ENCODE measurements around the gene SYTL2. TPM values are rescaled to one million over a fixed set of nuclear protein-coding genes. Genes with fewer than 3 reads are reported as not detected.

SYTL2 gene
- total RNA-seq, 2 donors from 2014 or later = 1.7 to 3.4 TPM

GRCh38 chr11:85774256-85775101, 36.5 kb downstream of the SYTL2 start:
- no peak for TF ChIP-seq CTCF (conservative IDR thresholded peaks at IDR 0.05)
- H3K9ac ChIP-seq (ENCODE audit: extremely low read depth, low read length, poor library complexity, severe bottlenecking) = no peak overlapping the region
- H3K9me3 ChIP-seq (ENCODE audit: control insufficient read depth, low read length) = peaks cover 2% of the 10 kb centered on the region
- no peaks in the 10 kb centered on the region for H3K36me3 ChIP-seq (ENCODE audit: control insufficient read depth, insufficient read depth, low read length)
- H3K27ac ChIP-seq (ENCODE audit: low read depth, low read length) = no peak overlapping the region
- H3K4me1 ChIP-seq (ENCODE audit: control insufficient read depth, insufficient read depth, low read length) = no peaks in the 10 kb centered on the region
- Mint-ChIP-seq H3K27me3 (ENCODE audit: insufficient read depth) (peaks cover 2% of the 10 kb centered on the region), H3K36me3 (ENCODE audit: low read depth) (no peaks in the 10 kb centered on the region), H3K9me3 (peaks cover 4% of the 10 kb centered on the region), H3K4me3 (no peak overlapping the region), H3K4me1 (peaks cover 3% of the 10 kb centered on the region), H3K27ac (no peak overlapping the region)
- DNase-seq = no peak
- 84 to 100% methylated on average over 2 to 3 of the region's 4 CpGs for WGBS, 2 experiments (ENCODE audit: insufficient coverage in 1 of 2, insufficient read length in 1 of 2)
- H3K4me3 ChIP-seq (ENCODE audit: low read length) = no peak overlapping the region
- H3K27me3 ChIP-seq (ENCODE audit: control insufficient read depth, insufficient read depth, low read length, poor library complexity, severe bottlenecking) = no peaks in the 10 kb centered on the region

- H3K4me1 Mint-ChIP-seq = peaks cover 2% of the 10 kb centered on the region
- Histone ChIP-seq H3K9ac (ENCODE audit: extremely low read depth, low read length, poor library complexity, severe bottlenecking) (no peak overlapping the region), H3K9me3 (ENCODE audit: control insufficient read depth, low read length) (peaks cover 10% of the 10 kb centered on the region), H3K4me1 (ENCODE audit: control insufficient read depth, insufficient read depth, low read length) (no peaks in the 10 kb centered on the region), H3K4me3 (ENCODE audit: low read length) (no peak overlapping the region), H3K27me3 (ENCODE audit: control insufficient read depth, insufficient read depth, low read length, poor library complexity, severe bottlenecking) (no peaks in the 10 kb centered on the region), H3K27ac (ENCODE audit: low read depth, low read length) (no peak overlapping the region), H3K36me3 (ENCODE audit: control insufficient read depth, insufficient read depth, low read length) (no peaks in the 10 kb centered on the region)
- H3K27me3 Mint-ChIP-seq (ENCODE audit: insufficient read depth) = peaks cover 7% of the 10 kb centered on the region
- H3K36me3 Mint-ChIP-seq (ENCODE audit: low read depth) = no peaks in the 10 kb centered on the region
- no peak overlapping the region for H3K27ac Mint-ChIP-seq
- TF ChIP-seq CTCF (conservative IDR thresholded peaks at IDR 0.05) = no peak
- H3K9me3 Mint-ChIP-seq = peaks cover 12% of the 10 kb centered on the region
- DNase-seq = no peak
- no peak overlapping the region for H3K4me3 Mint-ChIP-seq
These were observed 38.2 kb downstream of the SYTL2 start for GRCh38 chr11:85772695-85773094.

GRCh38 chr11:85771568-85771967, 39.4 kb downstream of the SYTL2 start:
- H3K36me3 Mint-ChIP-seq (ENCODE audit: low read depth) = no peaks in the 10 kb centered on the region
- H3K27ac Mint-ChIP-seq = no peak overlapping the region

More at GRCh38 chr11:85771568-85771967, 39.4 kb downstream of the SYTL2 start:
- Mint-ChIP-seq H3K4me3 (no peak overlapping the region), H3K9me3 (peaks cover 12% of the 10 kb centered on the region), H3K4me1 (peaks cover 2% of the 10 kb centered on the region), H3K27me3 (ENCODE audit: insufficient read depth) (peaks cover 7% of the 10 kb centered on the region)
- H3K27ac ChIP-seq (ENCODE audit: low read depth, low read length) = no peak overlapping the region
- no peaks in the 10 kb centered on the region for H3K36me3 ChIP-seq (ENCODE audit: control insufficient read depth, insufficient read depth, low read length)
- H3K9me3 ChIP-seq (ENCODE audit: control insufficient read depth, low read length) = peaks cover 10% of the 10 kb centered on the region
- no peak for TF ChIP-seq CTCF (conservative IDR thresholded peaks at IDR 0.05)
- WGBS, 2 experiments (ENCODE audit: insufficient coverage in 1 of 2, insufficient read length in 1 of 2) = 93 to 100% methylated on average over 2 to 3 of the region's 3 CpGs
- no peaks in the 10 kb centered on the region for H3K27me3 ChIP-seq (ENCODE audit: control insufficient read depth, insufficient read depth, low read length, poor library complexity, severe bottlenecking)
- no peak for DNase-seq
- H3K9ac ChIP-seq (ENCODE audit: extremely low read depth, low read length, poor library complexity, severe bottlenecking) = no peak overlapping the region
- H3K4me1 ChIP-seq (ENCODE audit: control insufficient read depth, insufficient read depth, low read length) = no peaks in the 10 kb centered on the region
- H3K4me3 ChIP-seq (ENCODE audit: low read length) = no peak overlapping the region

Measured in endodermal cell (in vitro differentiated cells).